ENCODE data around the gene SLC43A2. TPM values are rescaled to one million over a fixed set of nuclear protein-coding genes. Genes with fewer than 3 reads are reported as not detected.

Gene SLC43A2
- total and polyA plus RNA-seq, 8 donors, result 0.29 to 15.8 (median 5.2) TPM

DNA sequence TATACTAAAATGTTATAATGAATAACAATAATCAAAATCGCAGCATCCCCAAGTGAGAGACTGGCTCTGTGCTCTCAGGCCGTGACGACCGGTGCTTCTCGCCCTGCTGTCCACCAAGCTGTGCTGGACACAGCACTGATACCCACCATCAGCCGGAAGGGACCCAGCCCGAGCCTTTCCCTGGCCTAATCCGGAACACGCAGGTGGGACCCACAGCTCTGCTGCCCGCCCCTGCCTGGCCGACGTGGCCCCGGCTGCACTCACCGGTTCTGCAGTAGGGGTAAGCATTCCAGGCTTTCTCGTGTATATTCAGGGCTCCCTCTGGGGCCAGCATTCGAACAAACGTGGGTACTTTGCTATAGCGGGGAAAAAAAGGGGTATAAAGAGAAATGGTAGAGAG is 80.6 kb downstream of the SLC43A2 start:
- Histone ChIP-seq H3K4me1 (no peaks in the 10 kb centered on the region), H3K27me3 (no peaks in the 10 kb centered on the region), H3K9me3 (no peaks in the 10 kb centered on the region), H3K4me3 (no peak overlapping the region), H3K36me3 (peaks cover 46 to 100% (median 99%) of the 10 kb centered on the region in 4 donors), H3K27ac (no peak overlapping the region)
- no peak for TF ChIP-seq POLR2AphosphoS5 (IDR thresholded peaks at IDR 0.05)
- TF ChIP-seq EP300 (IDR thresholded peaks at IDR 0.05), result no peak
- TF ChIP-seq, protein P1, sequence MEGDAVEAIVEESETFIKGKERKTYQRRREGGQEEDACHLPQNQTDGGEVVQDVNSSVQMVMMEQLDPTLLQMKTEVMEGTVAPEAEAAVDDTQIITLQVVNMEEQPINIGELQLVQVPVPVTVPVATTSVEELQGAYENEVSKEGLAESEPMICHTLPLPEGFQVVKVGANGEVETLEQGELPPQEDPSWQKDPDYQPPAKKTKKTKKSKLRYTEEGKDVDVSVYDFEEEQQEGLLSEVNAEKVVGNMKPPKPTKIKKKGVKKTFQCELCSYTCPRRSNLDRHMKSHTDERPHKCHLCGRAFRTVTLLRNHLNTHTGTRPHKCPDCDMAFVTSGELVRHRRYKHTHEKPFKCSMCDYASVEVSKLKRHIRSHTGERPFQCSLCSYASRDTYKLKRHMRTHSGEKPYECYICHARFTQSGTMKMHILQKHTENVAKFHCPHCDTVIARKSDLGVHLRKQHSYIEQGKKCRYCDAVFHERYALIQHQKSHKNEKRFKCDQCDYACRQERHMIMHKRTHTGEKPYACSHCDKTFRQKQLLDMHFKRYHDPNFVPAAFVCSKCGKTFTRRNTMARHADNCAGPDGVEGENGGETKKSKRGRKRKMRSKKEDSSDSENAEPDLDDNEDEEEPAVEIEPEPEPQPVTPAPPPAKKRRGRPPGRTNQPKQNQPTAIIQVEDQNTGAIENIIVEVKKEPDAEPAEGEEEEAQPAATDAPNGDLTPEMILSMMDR (IDR thresholded peaks at IDR 0.05), result no peak
- TF ChIP-seq POLR2A (IDR thresholded peaks at IDR 0.05), result no peak
- DNase-seq, result no peak
- 91 to 95% (median 93%) methylated on average over 18 of the region's 18 CpGs for WGBS, 5 donors
- intact Hi-C loops (cut with DNase I; ENCODE audit: low total_unique reads), result no loop called here

GRCh38 chr17:1546292-1546922 is 82.2 kb downstream of the SLC43A2 start:
- Histone ChIP-seq H3K36me3 (peaks cover 54 to 100% (median 99%) of the 10 kb centered on the region in 4 donors), H3K4me3 (no peak overlapping the region), H3K27me3 (no peaks in the 10 kb centered on the region), H3K27ac (no peak overlapping the region), H3K9me3 (no peaks in the 10 kb centered on the region), H3K4me1 (no peaks in the 10 kb centered on the region)
- DNase-seq, result no peak
- TF ChIP-seq, protein P1 (IDR thresholded peaks at IDR 0.05), result no peak
- no peak for TF ChIP-seq POLR2A (IDR thresholded peaks at IDR 0.05)
- WGBS, 5 donors, result 88 to 97% (median 97%) methylated on average over 6 of the region's 6 CpGs
- intact Hi-C loops (cut with DNase I; ENCODE audit: low total_unique reads), result no loop called here

DNA sequence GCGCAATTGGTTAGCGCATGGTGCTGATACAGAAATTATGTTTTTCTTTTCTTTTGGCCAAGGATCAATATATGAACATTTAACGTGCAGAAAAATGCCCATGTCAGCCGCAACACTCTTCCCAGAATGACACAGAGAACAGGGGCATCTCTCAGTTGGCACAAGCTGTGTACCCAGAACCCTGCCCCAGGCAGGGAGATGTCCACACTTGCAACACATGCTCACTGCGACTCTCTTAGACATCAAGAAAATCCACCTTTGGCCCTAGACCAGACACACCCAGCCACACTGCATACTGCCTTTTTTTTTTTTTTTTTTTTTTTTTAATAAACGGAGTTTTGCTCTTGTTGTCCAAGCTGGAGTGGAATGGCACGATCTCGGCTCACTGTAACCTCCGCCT is 83.0 kb downstream of the SLC43A2 start:
- Histone ChIP-seq H3K4me3 (no peak overlapping the region), H3K9me3 (no peaks in the 10 kb centered on the region), H3K27me3 (no peaks in the 10 kb centered on the region), H3K27ac (no peak overlapping the region), H3K36me3 (peaks cover 54 to 100% (median 99%) of the 10 kb centered on the region in 4 donors), H3K4me1 (no peaks in the 10 kb centered on the region)
- intact Hi-C loops (cut with DNase I; ENCODE audit: low total_unique reads), result no loop called here
- TF ChIP-seq EP300 (IDR thresholded peaks at IDR 0.05), result no peak
- TF ChIP-seq, protein P1 (IDR thresholded peaks at IDR 0.05), result no peak
- no peak for TF ChIP-seq POLR2A (IDR thresholded peaks at IDR 0.05)
- TF ChIP-seq POLR2AphosphoS5 (IDR thresholded peaks at IDR 0.05), result no peak
- no peak for DNase-seq
- 77 to 87% (median 78%) methylated on average over 9 of the region's 9 CpGs for WGBS, 5 donors

- intact Hi-C loops (cut with DNase I; ENCODE audit: low total_unique reads), result no loop called here
- Histone ChIP-seq H3K9me3 (no peaks in the 10 kb centered on the region), H3K4me3 (no peak overlapping the region), H3K27me3 (no peaks in the 10 kb centered on the region), H3K36me3 (peaks cover 51 to 100% (median 99%) of the 10 kb centered on the region in 4 donors), H3K27ac (no peak overlapping the region), H3K4me1 (no peaks in the 10 kb centered on the region)
- DNase-seq, result no peak
- TF ChIP-seq POLR2AphosphoS5 (IDR thresholded peaks at IDR 0.05) (no peak), POLR2A (IDR thresholded peaks at IDR 0.05) (no peak), EP300 (IDR thresholded peaks at IDR 0.05) (no peak)
- TF ChIP-seq, protein P1 (IDR thresholded peaks at IDR 0.05), result no peak
- WGBS, 5 donors, result 78 to 86% (median 83%) methylated on average over 8 of the region's 8 CpGs
Measured at GRCh38 chr17:1542316-1542715, 86.3 kb downstream of the SLC43A2 start.

Data from stomach (tissue), 9 donors.